GM12801 (cell line): ENCODE data around the gene FAM171A1.

Experiments
- TF ChIP-seq, protein P1 (sequence below): IDR thresholded peaks from one replicate; pipeline ENCODE4 v1.5.1; 2011; ENCODE audit warnings: control low read depth; ENCODE audit not compliant: insufficient read length; ENCODE audit errors: extremely low read depth

The FAM171A1 gene

DNA sequence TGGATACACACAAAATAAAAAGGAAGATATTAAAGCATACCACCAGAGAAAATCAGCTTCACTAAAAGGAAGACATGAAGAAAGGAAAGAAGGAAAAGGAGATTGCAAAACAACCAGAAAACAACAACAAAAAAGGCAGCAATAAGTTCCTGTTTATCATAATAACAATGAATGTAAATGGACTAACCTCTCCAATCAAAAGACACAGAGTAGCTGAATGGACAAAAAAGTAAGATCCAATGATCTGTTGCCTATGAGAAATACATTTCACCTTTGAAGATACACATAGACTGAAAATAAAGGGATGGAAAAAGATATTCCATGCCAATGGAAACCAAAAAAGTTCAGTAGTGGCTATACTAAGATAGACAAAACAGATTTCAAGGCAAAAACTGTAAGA is 30.3 kb upstream of the FAM171A1 start:
- TF ChIP-seq, protein P1, sequence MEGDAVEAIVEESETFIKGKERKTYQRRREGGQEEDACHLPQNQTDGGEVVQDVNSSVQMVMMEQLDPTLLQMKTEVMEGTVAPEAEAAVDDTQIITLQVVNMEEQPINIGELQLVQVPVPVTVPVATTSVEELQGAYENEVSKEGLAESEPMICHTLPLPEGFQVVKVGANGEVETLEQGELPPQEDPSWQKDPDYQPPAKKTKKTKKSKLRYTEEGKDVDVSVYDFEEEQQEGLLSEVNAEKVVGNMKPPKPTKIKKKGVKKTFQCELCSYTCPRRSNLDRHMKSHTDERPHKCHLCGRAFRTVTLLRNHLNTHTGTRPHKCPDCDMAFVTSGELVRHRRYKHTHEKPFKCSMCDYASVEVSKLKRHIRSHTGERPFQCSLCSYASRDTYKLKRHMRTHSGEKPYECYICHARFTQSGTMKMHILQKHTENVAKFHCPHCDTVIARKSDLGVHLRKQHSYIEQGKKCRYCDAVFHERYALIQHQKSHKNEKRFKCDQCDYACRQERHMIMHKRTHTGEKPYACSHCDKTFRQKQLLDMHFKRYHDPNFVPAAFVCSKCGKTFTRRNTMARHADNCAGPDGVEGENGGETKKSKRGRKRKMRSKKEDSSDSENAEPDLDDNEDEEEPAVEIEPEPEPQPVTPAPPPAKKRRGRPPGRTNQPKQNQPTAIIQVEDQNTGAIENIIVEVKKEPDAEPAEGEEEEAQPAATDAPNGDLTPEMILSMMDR: no peak

DNA sequence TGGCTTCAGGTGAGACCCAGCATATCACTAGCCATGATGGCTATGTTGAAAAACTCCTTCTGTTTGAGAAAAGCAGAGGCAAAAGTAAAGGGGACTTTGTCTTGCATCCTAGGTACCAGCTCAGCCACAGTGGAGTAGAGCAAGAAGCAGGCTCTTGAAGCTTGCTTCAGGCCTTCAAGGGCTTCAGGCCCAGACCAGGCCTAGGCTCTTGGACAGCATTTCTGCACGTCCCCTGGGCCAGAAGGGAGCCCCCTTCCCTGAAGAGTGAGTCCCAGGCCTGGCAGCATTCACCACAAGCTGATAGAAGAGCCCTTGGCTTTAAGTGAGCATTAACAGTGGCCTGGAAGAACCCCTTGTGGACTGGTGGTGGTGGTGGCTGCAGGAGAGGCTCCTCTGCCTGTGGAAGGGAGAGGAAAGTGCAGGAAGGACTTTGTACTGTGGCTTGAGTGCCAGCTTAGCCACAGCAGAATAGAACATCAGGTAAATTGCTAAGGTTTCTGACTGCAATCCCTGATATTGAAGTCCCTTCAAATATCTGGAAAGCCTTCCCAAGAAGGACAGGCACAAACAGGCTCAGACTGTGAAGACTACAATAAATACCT is 28.1 kb upstream of the FAM171A1 start:
- TF ChIP-seq, protein P1: no peak

DNA sequence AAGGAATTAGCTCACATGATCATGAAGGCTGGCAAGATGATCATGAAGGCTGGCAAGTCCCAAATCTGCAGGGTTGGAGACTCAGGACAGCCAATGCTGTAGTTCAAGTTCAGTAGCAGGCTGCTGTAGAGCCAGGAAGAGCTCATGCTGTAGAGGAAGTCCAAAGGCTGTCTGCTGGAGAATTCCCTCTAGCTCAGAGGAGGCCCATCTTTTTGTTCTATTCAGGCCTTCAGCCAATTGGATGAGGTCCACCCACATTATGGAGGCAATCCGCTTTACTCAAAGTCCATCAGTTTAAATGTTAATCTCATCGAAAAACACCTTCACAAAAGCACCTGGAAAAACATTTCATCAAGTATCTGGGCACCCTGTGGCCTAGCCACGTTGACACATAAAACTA is 24.8 kb upstream of the FAM171A1 start:
- TF ChIP-seq, protein P1: no peak

DNA sequence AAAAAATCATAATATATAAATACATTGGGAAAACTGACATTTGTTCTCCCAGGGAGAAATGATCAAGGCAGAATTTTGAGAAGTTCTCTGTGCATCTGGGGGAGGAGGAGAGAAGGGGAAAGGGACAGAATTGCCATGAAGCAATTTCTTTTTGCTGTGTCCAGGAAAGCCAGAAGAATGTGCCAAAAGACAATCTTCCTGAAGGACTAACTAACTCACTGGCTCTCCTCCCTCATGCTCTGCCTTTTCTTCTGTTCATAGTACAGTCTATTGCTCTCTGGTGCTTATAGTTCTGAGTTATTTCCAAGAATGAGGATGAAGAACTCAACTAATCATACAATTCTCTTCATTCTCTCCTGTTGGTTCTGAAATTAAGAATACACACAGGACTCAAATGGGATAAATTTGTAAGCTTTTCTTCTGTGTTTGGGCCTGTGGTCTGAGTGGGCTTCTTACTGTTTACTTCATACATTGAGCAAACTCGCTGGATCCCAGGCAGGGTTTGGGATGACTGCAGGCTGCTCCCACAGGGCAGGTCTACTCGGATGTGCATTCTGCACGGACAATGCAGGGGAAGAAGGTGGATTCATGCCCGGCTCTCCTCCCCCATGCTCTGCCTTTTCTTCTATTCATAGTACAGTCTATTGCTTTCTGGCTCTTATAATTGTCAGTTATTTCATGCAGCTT is 22.2 kb upstream of the FAM171A1 start:
- TF ChIP-seq, protein P1: no peak

DNA sequence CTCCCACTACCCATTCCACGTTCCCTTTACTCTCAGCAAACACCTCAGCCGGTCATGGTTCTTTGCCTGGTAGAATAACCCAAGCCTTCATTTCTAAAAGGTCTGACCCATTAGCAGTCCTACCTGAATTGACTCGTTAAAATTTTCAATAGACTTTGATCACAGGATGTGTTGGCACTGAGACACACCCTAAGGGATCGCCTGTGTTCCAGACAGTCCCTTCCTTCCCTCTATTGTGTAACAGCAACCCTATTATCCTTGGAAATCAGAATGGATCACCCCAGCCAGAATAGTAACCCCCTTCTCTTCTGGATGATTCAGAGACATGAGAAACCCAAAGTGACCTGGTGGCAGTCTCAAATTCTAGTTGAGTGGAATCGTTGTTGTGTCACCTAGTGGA is 20.4 kb upstream of the FAM171A1 start:
- TF ChIP-seq, protein P1: no peak

DNA sequence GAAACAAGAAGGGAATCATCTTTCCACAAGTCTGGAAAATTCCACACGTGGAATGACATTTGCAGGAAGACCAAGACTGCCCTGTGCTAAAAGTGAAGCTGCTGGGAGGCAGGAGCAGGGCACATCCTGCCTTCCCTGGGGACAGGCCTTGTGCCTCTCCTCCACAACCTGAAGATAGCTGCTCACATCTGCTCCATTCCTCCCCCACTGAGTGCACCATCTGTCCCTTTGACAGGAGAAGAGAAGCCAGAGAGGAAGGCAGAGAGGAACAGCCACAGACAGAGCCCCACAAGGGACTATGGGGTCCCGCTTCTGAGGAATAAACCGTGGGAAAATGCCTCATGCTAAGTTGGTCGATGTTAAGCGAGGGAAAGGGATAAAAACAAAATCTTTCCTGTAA is 15.9 kb upstream of the FAM171A1 start:
- TF ChIP-seq, protein P1: no peak

DNA sequence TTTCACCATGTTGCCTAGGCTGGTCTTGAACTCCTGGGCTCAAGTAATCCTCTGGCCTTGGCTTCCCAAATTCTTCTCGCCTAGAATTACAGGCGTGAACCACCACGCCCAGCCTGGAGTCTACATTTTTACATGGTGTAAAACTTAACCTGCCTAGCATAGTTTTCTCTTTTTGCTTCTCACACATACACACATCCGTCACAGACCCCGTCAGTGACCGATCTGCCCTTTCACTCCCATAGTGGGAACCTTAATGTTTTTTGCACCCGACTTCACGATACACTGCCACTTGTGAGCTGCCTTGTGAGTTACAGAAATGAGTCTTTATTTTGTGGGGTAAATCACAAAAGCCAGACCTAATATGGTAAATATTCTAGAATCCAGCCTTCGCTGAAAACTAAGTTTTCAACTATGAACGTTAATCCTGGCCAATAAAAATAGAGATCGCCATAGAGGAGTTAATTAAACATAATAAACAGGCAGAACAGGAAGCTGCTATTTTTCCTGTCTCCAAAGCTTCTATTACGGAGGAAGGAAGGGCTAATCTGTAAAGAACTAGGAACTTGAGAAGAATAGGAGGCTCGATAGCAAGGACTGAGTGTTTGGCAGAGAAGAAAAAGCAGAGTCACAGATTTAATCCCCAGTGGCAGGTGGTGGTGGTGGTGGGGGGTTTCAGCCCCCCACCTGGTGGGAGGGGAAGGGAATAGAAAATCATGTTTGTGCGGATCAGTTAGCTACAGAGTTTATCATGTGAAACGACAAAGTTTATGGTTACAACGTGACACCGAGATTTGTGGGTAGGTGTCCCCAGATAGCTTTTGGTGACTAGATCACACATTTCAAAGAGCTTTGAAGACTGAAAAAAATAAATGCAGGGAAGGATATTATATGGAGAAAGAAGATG is 14.7 kb upstream of the FAM171A1 start:
- TF ChIP-seq, protein P1: no peak
